Ovary (tissue), 9 donors: ENCODE data around the gene AGBL4. TPM values are rescaled to one million over a fixed set of nuclear protein-coding genes. Genes with fewer than 3 reads are reported as not detected.

Experiments
- DNase-seq, 5 donors: peaks; one replicate each; pipeline ENCODE4 v3.0.0-alpha.2; 2019 to 2020
- H3K27ac ChIP-seq, 2 donors: fragments of 200-600 bp; one replicate each; pipeline versions ENCODE4 v1.5.1 to v1.8.0; 2019 to 2022
- H3K27me3 ChIP-seq: fragments of 200-600 bp; one replicate; pipeline ENCODE4 v1.8.0; 2022
- H3K36me3 ChIP-seq: fragments of 200-600 bp; sonication (generic); one replicate; pipeline ENCODE4 v1.5.1; 2019
- H3K4me1 ChIP-seq: one replicate; pipeline ENCODE4 v1.8.1; 2013; ENCODE audit warnings: mild to moderate bottlenecking, moderate library complexity; ENCODE audit not compliant: insufficient read depth
- H3K4me3 ChIP-seq: fragments of 200-600 bp; sonication (generic); one replicate; pipeline ENCODE4 v1.5.1; 2017
- H3K9me3 ChIP-seq, 2 donors: fragments of 200-600 bp in 1 of 2; sonication (generic) in 1 of 2; one replicate each; pipeline versions ENCODE4 v1.5.1 to v1.8.1; 2013 to 2019; ENCODE audit warnings: mild to moderate bottlenecking in 1 of 2, moderate library complexity in 1 of 2
- CTCF ChIP-seq, 3 donors: fragments of 450-650 bp in 2 of 3; fragments of 200-600 bp in 1 of 3; IDR thresholded peaks; one replicate each; pipeline versions ENCODE4 v1.5.1 to v1.8.0; 2016 to 2022; ENCODE audit warnings: antibody characterized with exemption in 3 of 3, mild to moderate bottlenecking in 1 of 3
- EP300 ChIP-seq: sonication (generic); formaldehyde crosslinking; IDR thresholded peaks from one replicate; pipeline ENCODE4 v1.6.1; 2017; ENCODE audit warnings: antibody characterized with exemption
- POLR2A ChIP-seq: fragments of 450-650 bp; IDR thresholded peaks from one replicate; pipeline ENCODE4 v1.6.1; 2017; ENCODE audit warnings: antibody characterized with exemption, mild to moderate bottlenecking, moderate library complexity
- WGBS, 3 donors: extraction: QIAGEN DNeasy Blood & Tissue Kit in 1 of 3; methylation state at CpG; one replicate each; pipeline versions ENCODE4 v1.1.5 to v1.1.7; 2013 to 2017; 5-methylcytosine and 5-hydroxymethylcytosine counted together
- intact Hi-C, 4 donors: fragments of 100-400 bp; cut with DNase I; formaldehyde crosslinking; loops; one replicate each; pipeline versions ENCODE4 v1.11.0 to v1.15.1; 2022 to 2023
- polyA plus RNA-seq, 2 donors: library from polyadenylated mRNA; stranded (reverse); fragments of 200-250 nt in 1 of 2; fragments of 350-450 nt in 1 of 2; fragmentation: Illumina TruSeq in 1 of 2; extraction: RNeasy Lipid Tissue Mini Kit (QIAGEN cat#74804) in 1 of 2; gene quantifications; one replicate each; pipeline ENCODE4 v1.2.3, GENCODE V29; 2013 to 2014
- total RNA-seq, 7 donors: library from RNA; depleted of rRNA in 2 of 7; stranded (reverse); fragments of >200 nt in 2 of 7; fragmentation: NEBNext Ultra II Directional in 3 of 7; extraction: Animal tissue kit (Norgen Biotek cat#: 25700) in 3 of 7; gene quantifications; one replicate each; pipeline versions ENCODE4 v1.1.0 to v1.2.4, GENCODE V29; 2016 to 2023
- donor health status: DM: no; HTN: no; CAD: no; lungs with moderate emphysema.
- donor health status: DM: no; HTN: no; CAD: no.
- donor health status: Bipolar disorder and iron deficiency.
- donor health status: DM: yes; HTN: yes; CAD: no.
- donor health status: DM: no; HTN: no; CAD: no.
- donor health status: DM: yes; HTN: yes; CAD: no.

The AGBL4 gene
- total and polyA plus RNA-seq, 9 donors: 0.15 to 6.2 (median 0.64) TPM

GRCh38 chr1:48870596-48870995 lies 1153.2 kb downstream of the AGBL4 start:
- TF ChIP-seq POLR2A (no peak), EP300 (no peak), CTCF (IDR thresholded peaks at IDR 0.05) (no peak)
- no peaks in the 10 kb centered on the region for H3K36me3 ChIP-seq
- H3K9me3 ChIP-seq: no peaks in the 10 kb centered on the region
- no peak overlapping the region for H3K27ac ChIP-seq
- WGBS, 3 donors: 21 to 35% (median 27%) methylated on average over 3 of the region's 3 CpGs
- no peaks in the 10 kb centered on the region for H3K4me1 ChIP-seq
- H3K4me3 ChIP-seq: no peak overlapping the region
- H3K27me3 ChIP-seq: no peaks in the 10 kb centered on the region
- DNase-seq: no peak
- intact Hi-C loops: no loop called here

GRCh38 chr1:48869116-48869893 lies 1154.4 kb downstream of the AGBL4 start:
- Histone ChIP-seq H3K27ac (no peak overlapping the region), H3K27me3 (no peaks in the 10 kb centered on the region)
- 21 to 42% (median 31%) methylated on average over 5 of the region's 5 CpGs for WGBS, 3 donors

GRCh38 chr1:48864913-48865312 lies 1158.8 kb downstream of the AGBL4 start:
- Histone ChIP-seq H3K9me3 (no peaks in the 10 kb centered on the region), H3K27me3 (no peaks in the 10 kb centered on the region), H3K4me1 (no peaks in the 10 kb centered on the region), H3K4me3 (no peak overlapping the region), H3K36me3 (no peaks in the 10 kb centered on the region), H3K27ac (no peak overlapping the region)
- 43 to 49% (median 43%) methylated on average over 2 of the region's 2 CpGs for WGBS, 3 donors
- TF ChIP-seq CTCF (IDR thresholded peaks at IDR 0.05) (no peak), EP300 (no peak), POLR2A (no peak)
- intact Hi-C loops: no loop called here
- no peak for DNase-seq

More at GRCh38 chr1:48869116-48869893, 1154.4 kb downstream of the AGBL4 start:
- no peak overlapping the region for H3K4me3 ChIP-seq
- no peaks in the 10 kb centered on the region for H3K36me3 ChIP-seq
- DNase-seq: no peak
- no peak for TF ChIP-seq CTCF (IDR thresholded peaks at IDR 0.05)
- no peak for TF ChIP-seq POLR2A
- TF ChIP-seq EP300: no peak
- intact Hi-C loops: no loop called here
- no peaks in the 10 kb centered on the region for H3K4me1 ChIP-seq
- no peaks in the 10 kb centered on the region for H3K9me3 ChIP-seq

- 44 to 45% (median 44%) methylated on average over 2 of the region's 2 CpGs for WGBS, 3 donors
- no peak for TF ChIP-seq EP300
- TF ChIP-seq POLR2A: no peak
- no peak for TF ChIP-seq CTCF (IDR thresholded peaks at IDR 0.05)
- Histone ChIP-seq H3K36me3 (no peaks in the 10 kb centered on the region), H3K4me1 (no peaks in the 10 kb centered on the region), H3K27ac (no peak overlapping the region), H3K9me3 (no peaks in the 10 kb centered on the region), H3K27me3 (no peaks in the 10 kb centered on the region), H3K4me3 (no peak overlapping the region)
- DNase-seq: no peak
- intact Hi-C loops: no loop called here
Measured at GRCh38 chr1:48859456-48859855, 1164.3 kb downstream of the AGBL4 start.
